B cell (primary cell): ENCODE measurements around the gene NYAP2. TPM values are rescaled to one million over a fixed set of nuclear protein-coding genes. Genes with fewer than 3 reads are reported as not detected.

Experiments
- ATAC-seq: fragments of 200-7000 bp; cut with Tn5 transposase; one replicate; pipeline ENCODE4 v1.10.0; 2021; ENCODE audit warnings: low read depth, mild to moderate bottlenecking, moderate number of reproducible peaks, moderate library complexity
- CTCF ChIA-PET: fragments of 350-600 bp; sonication (Branson Sonifier 250); formaldehyde crosslinking; loops from one replicate; lab custom pipeline; 2021; ENCODE audit warnings: antibody characterized with exemption, inconsistent platforms; lab: Charles Lee
- POLR2A ChIA-PET: fragments of 350-600 bp; sonication (Branson Sonifier 250); formaldehyde crosslinking; loops from one replicate; lab custom pipeline; 2021; ENCODE audit warnings: antibody characterized with exemption; lab: Charles Lee
- DNase-seq: peaks from one replicate; pipeline ENCODE4 v3.0.0; 2013
- H2AFZ ChIP-seq: 2 replicates; pipeline ENCODE4 v1.6.1; 2012; ENCODE audit warnings: mild to moderate bottlenecking, low read depth, low read length; ENCODE audit not compliant: insufficient read depth, poor library complexity, severe bottlenecking
- H3K27ac ChIP-seq, 2 donors: 1 replicate in 1 of 2; 2 replicates in 1 of 2; pipeline ENCODE4 v1.5.1; 2012 to 2013; ENCODE audit warnings: low read length in 2 of 2, mild to moderate bottlenecking in 2 of 2, moderate library complexity in 1 of 2
- H3K27me3 ChIP-seq, 4 experiments: fragments of 200-600 bp in 1 of 4; sonication (generic) in 1 of 4; replicated peaks in 1 of 4; 1 replicate in 2 of 4; 2 replicates in 2 of 4; pipeline versions ENCODE4 v1.6.1 to v1.7.0; 2013 to 2016; ENCODE audit warnings: low read length in 3 of 4, mild to moderate bottlenecking in 2 of 4, mixed read lengths in 1 of 4, moderate library complexity in 1 of 4; ENCODE audit not compliant: insufficient read depth in 4 of 4, control insufficient read depth in 3 of 4; ENCODE audit errors: control extremely low read depth in 1 of 4
- H3K36me3 ChIP-seq, 2 experiments: replicated peaks in 1 of 2; 1 replicate in 1 of 2; 2 replicates in 1 of 2; pipeline versions ENCODE4 v1.6.1 to v1.7.1; 2013; ENCODE audit warnings: low read length in 1 of 2; ENCODE audit not compliant: insufficient read depth in 2 of 2, control insufficient read depth in 1 of 2; ENCODE audit errors: control extremely low read depth in 1 of 2, extremely low read depth in 1 of 2
- H3K4me1 ChIP-seq, 2 donors: fragments of 200-600 bp in 1 of 2; sonication (generic) in 1 of 2; 1 replicate in 1 of 2; 2 replicates in 1 of 2; pipeline versions ENCODE4 v1.5.1 to v1.6.1; 2013 to 2017; ENCODE audit warnings: low read length in 2 of 2; ENCODE audit not compliant: control insufficient read depth in 2 of 2, insufficient read depth in 2 of 2
- H3K4me2 ChIP-seq: replicated peaks from 2 replicates; pipeline ENCODE3; 2012; ENCODE audit warnings: mild to moderate bottlenecking, low read depth, low read length; ENCODE audit not compliant: poor library complexity, severe bottlenecking
- H3K4me3 ChIP-seq, 5 experiments: fragments of 200-600 bp in 1 of 5; sonication (generic) in 1 of 5; 1 replicate in 3 of 5; 2 replicates in 2 of 5; pipeline versions ENCODE4 v1.5.1 to v1.7.0; 2011 to 2016; ENCODE audit warnings: low read length in 4 of 5, mild to moderate bottlenecking in 4 of 5, low read depth in 2 of 5, control low read depth in 1 of 5, moderate library complexity in 1 of 5; ENCODE audit not compliant: insufficient read depth in 1 of 5; ENCODE audit errors: control extremely low read depth in 1 of 5, extremely low read depth in 1 of 5
- H3K79me2 ChIP-seq: fragments of 200-600 bp; sonication (generic); one replicate; pipeline ENCODE4 v1.6.0; 2016; ENCODE audit warnings: low read length; ENCODE audit not compliant: control insufficient read depth, insufficient read depth
- H3K9ac ChIP-seq: fragments of 200-600 bp; sonication (generic); 2 replicates; pipeline ENCODE4 v1.6.1; 2017; ENCODE audit warnings: mild to moderate bottlenecking, low read length, moderate library complexity
- H3K9me3 ChIP-seq, 3 donors: one replicate each; pipeline versions ENCODE4 v1.6.1 to v1.7.1; 2013; ENCODE audit warnings: low read length in 2 of 3; ENCODE audit not compliant: control insufficient read depth in 2 of 3, insufficient read depth in 1 of 3; ENCODE audit errors: control extremely low read depth in 1 of 3
- H4K20me1 ChIP-seq: 2 replicates; pipeline ENCODE4 v1.6.0; 2012; ENCODE audit warnings: mild to moderate bottlenecking, low read length; ENCODE audit not compliant: insufficient read depth, control insufficient read depth, poor library complexity, severe bottlenecking
- H3K27ac Mint-ChIP-seq: one replicate; pipeline ENCODE4 v1.8.0; 2021; ENCODE audit warnings: mixed read lengths
- H3K27me3 Mint-ChIP-seq: one replicate; pipeline ENCODE4 v1.8.0; 2021; ENCODE audit warnings: mixed read lengths
- H3K4me1 Mint-ChIP-seq: one replicate; pipeline ENCODE4 v1.8.0; 2021; ENCODE audit warnings: mixed read lengths
- H3K4me3 Mint-ChIP-seq: one replicate; pipeline ENCODE4 v1.8.0; 2021; ENCODE audit warnings: mixed read lengths
- H3K9me3 Mint-ChIP-seq: one replicate; pipeline ENCODE4 v1.8.0; 2022; ENCODE audit warnings: mixed read lengths; ENCODE audit not compliant: insufficient read depth
- EZH2 ChIP-seq: IDR thresholded peaks from 2 replicates; pipeline ENCODE4 v1.6.1; 2012; ENCODE audit warnings: borderline replicate concordance, low read depth, mild to moderate bottlenecking, moderate library complexity, low read length; ENCODE audit not compliant: insufficient read depth, poor library complexity, severe bottlenecking
- WGBS: methylation state at CpG from one replicate; pipeline ENCODE4 v1.1.5; 2013; ENCODE audit warnings: missing lambda C conversion rate; ENCODE audit not compliant: insufficient coverage; 5-methylcytosine and 5-hydroxymethylcytosine counted together
- intact Hi-C: fragments of 100-400 bp; cut with micrococcal nuclease; formaldehyde crosslinking; loops from one replicate; pipeline ENCODE4 v1.10.0; 2022
- polyA plus RNA-seq: library from polyadenylated mRNA; depleted of rRNA; stranded (reverse); fragments of >200 nt; gene quantifications from 2 replicates; pipeline ENCODE4 v1.2.3, GENCODE V29; 2012
- total RNA-seq, 2 donors: library from RNA; stranded (reverse); fragments of 120-200 nt in 1 of 2; gene quantifications; 1 replicate in 1 of 2; 2 replicates in 1 of 2; pipeline versions ENCODE4 v1.2.3 to v1.2.4, GENCODE V29; 2013 to 2022
- TF ChIP-seq, protein P1 (sequence below): fragments of 200-600 bp; IDR thresholded peaks from one replicate; pipeline ENCODE4 v1.8.0; 2022; ENCODE audit warnings: antibody characterized with exemption, mild to moderate bottlenecking

The NYAP2 gene
- total and polyA plus RNA-seq, 2 donors (not counting 1 experiment from before 2014, with no cell fraction given), result 0.12 to 0.17 TPM

DNA sequence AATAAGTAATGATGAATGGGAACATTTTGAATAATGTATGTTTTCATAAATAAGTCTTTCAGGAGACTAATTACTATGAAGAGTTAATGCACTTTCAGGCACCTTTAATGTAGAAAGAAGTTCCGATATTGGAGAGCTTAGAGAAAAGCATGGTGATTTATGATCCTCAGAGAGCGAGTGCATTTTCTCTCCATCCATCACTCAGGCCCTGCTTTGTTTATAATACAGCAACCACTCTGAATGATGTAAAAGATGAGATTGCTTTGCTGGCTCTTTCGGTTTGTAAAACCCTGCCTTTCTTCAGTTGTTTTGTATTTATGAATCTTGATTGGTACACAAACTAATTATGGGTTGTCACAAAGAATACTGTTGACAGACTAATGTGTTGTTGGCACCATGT lies 132.0 kb downstream of the NYAP2 start:
- Histone ChIP-seq H3K4me1 (no peaks in the 10 kb centered on the region), H3K4me2 (no peak overlapping the region), H3K27ac (no peak overlapping the region), H3K9me3 (no peaks in the 10 kb centered on the region), H2AFZ (no peak overlapping the region), H3K79me2 (no peaks in the 10 kb centered on the region), H4K20me1 (no peaks in the 10 kb centered on the region), H3K4me3 (no peak overlapping the region), H3K9ac (no peak overlapping the region), H3K27me3 (no peaks in the 10 kb centered on the region), H3K36me3 (no peaks in the 10 kb centered on the region)
- DNase-seq (no peak), ATAC-seq (no peak)
- Mint-ChIP-seq H3K9me3 (no peaks in the 10 kb centered on the region), H3K27me3 (no peaks in the 10 kb centered on the region), H3K4me1 (no peaks in the 10 kb centered on the region), H3K4me3 (no peak overlapping the region), H3K27ac (no peak overlapping the region)
- intact Hi-C loops, result no loop called here
- POLR2A ChIA-PET, result no interaction called here
- TF ChIP-seq, protein P1, sequence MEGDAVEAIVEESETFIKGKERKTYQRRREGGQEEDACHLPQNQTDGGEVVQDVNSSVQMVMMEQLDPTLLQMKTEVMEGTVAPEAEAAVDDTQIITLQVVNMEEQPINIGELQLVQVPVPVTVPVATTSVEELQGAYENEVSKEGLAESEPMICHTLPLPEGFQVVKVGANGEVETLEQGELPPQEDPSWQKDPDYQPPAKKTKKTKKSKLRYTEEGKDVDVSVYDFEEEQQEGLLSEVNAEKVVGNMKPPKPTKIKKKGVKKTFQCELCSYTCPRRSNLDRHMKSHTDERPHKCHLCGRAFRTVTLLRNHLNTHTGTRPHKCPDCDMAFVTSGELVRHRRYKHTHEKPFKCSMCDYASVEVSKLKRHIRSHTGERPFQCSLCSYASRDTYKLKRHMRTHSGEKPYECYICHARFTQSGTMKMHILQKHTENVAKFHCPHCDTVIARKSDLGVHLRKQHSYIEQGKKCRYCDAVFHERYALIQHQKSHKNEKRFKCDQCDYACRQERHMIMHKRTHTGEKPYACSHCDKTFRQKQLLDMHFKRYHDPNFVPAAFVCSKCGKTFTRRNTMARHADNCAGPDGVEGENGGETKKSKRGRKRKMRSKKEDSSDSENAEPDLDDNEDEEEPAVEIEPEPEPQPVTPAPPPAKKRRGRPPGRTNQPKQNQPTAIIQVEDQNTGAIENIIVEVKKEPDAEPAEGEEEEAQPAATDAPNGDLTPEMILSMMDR, result no peak
- no peak for TF ChIP-seq EZH2
- CTCF ChIA-PET, result interaction anchor here (0.6 kb wide), 1 partner anchor 530 kb away, joined by 4 read pairs; no protein-coding TSS in a partner anchor
- 83% methylated on average over 1 of the region's 3 CpGs for WGBS

DNA sequence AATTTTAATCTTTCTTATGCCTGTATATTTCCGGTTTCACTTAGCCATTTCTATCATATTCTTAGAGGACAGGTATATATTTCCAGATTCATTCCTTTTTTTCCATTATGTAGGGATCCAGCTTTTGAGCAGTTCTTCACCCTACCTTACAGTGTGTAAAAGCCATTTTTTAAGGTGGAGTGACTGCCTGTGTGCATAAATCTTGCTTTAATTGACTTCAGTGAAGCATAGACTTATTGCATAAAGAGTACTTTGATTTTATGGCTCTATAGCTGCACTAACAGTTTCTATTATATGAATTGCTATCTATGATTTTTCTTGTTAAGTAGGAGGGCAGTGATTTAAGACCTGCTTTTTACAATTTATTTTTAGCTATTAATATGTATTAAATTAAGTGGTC lies 132.6 kb downstream of the NYAP2 start:
- no peaks in the 10 kb centered on the region for H3K79me2 ChIP-seq
- no peak overlapping the region for H3K4me3 Mint-ChIP-seq
- no peaks in the 10 kb centered on the region for H4K20me1 ChIP-seq
- H3K4me1 ChIP-seq, result no peaks in the 10 kb centered on the region
- no peak overlapping the region for H2AFZ ChIP-seq
- H3K27ac ChIP-seq, result no peak overlapping the region
- no peak overlapping the region for H3K4me3 ChIP-seq
- TF ChIP-seq, protein P1, result no peak
- no peak for TF ChIP-seq EZH2
- no peaks in the 10 kb centered on the region for H3K27me3 ChIP-seq
- no peak overlapping the region for H3K27ac Mint-ChIP-seq
- POLR2A ChIA-PET, result no interaction called here
- H3K27me3 Mint-ChIP-seq, result no peaks in the 10 kb centered on the region
- ATAC-seq (no peak), DNase-seq (no peak)
- intact Hi-C loops, result no loop called here
- no peaks in the 10 kb centered on the region for H3K9me3 ChIP-seq
- no peak overlapping the region for H3K9ac ChIP-seq
- CTCF ChIA-PET, result interaction anchor here (0.6 kb wide), 1 partner anchor 531 kb away, joined by 4 read pairs; no protein-coding TSS in a partner anchor
- H3K4me2 ChIP-seq, result no peak overlapping the region
- no peaks in the 10 kb centered on the region for H3K4me1 Mint-ChIP-seq
- H3K9me3 Mint-ChIP-seq, result no peaks in the 10 kb centered on the region
- no CpG with 5 or more reads among the region's 1 CpG for WGBS
- no peaks in the 10 kb centered on the region for H3K36me3 ChIP-seq
